Glutamatergic neuron (in vitro differentiated cells): Measurements from ENCODE around the gene ZKSCAN2. TPM values are rescaled to one million over a fixed set of nuclear protein-coding genes. Genes with fewer than 3 reads are reported as not detected.

Source experiments
- DNase-seq: peaks from one replicate; pipeline ENCODE4 v3.0.0; 2022
- H3K27ac Mint-ChIP-seq: one replicate; pipeline ENCODE4 v1.8.0; 2020; ENCODE audit warnings: mild to moderate bottlenecking, mixed read lengths, inconsistent platforms; ENCODE audit not compliant: unreplicated experiment
- H3K27me3 Mint-ChIP-seq: one replicate; pipeline ENCODE4 v1.8.0; 2020; ENCODE audit warnings: mild to moderate bottlenecking, moderate library complexity, mixed read lengths, inconsistent platforms; ENCODE audit not compliant: unreplicated experiment
- H3K36me3 Mint-ChIP-seq: one replicate; pipeline ENCODE4 v1.8.0; 2020; ENCODE audit warnings: mild to moderate bottlenecking, mixed read lengths, inconsistent platforms; ENCODE audit not compliant: unreplicated experiment
- H3K4me1 Mint-ChIP-seq: one replicate; pipeline ENCODE4 v1.8.0; 2020; ENCODE audit warnings: mild to moderate bottlenecking, low read depth, mixed read lengths, inconsistent platforms; ENCODE audit not compliant: unreplicated experiment
- H3K4me3 Mint-ChIP-seq: one replicate; pipeline ENCODE4 v1.8.0; 2020; ENCODE audit warnings: mild to moderate bottlenecking, mixed read lengths, inconsistent platforms; ENCODE audit not compliant: unreplicated experiment
- H3K9me3 Mint-ChIP-seq: one replicate; pipeline ENCODE4 v1.8.0; 2020; ENCODE audit warnings: mild to moderate bottlenecking, moderate library complexity, mixed read lengths, inconsistent platforms; ENCODE audit not compliant: unreplicated experiment
- CTCF ChIP-seq: fragments of 200-600 bp; sonication (generic); IDR thresholded peaks from one replicate; pipeline ENCODE4 v1.5.0; 2021; ENCODE audit not compliant: partially characterized antibody, unreplicated experiment
- total RNA-seq: library from RNA; stranded (reverse); fragmentation: NEBNext Ultra II Directional; extraction: Animal tissue kit (Norgen Biotek cat#: 25700); gene quantifications from one replicate; pipeline ENCODE4 v1.2.1, GENCODE V29; 2021; ENCODE audit not compliant: unreplicated experiment

ZKSCAN2 gene
- total RNA-seq, 1 donor from 2014 or later: 16.6 TPM

- no peak overlapping the region for H3K4me3 Mint-ChIP-seq
- no peaks in the 10 kb centered on the region for H3K27me3 Mint-ChIP-seq
- H3K4me1 Mint-ChIP-seq: no peaks in the 10 kb centered on the region
- H3K27ac Mint-ChIP-seq: no peak overlapping the region
- no peaks in the 10 kb centered on the region for H3K9me3 Mint-ChIP-seq
- DNase-seq: no peak
- H3K36me3 Mint-ChIP-seq: no peaks in the 10 kb centered on the region
- no peak for TF ChIP-seq CTCF
Observed at GRCh38 chr16:25210758-25211157, 46.9 kb downstream of the ZKSCAN2 start.

GRCh38 chr16:25199457-25199856 lies 58.2 kb downstream of the ZKSCAN2 start:
- no peak overlapping the region for H3K4me3 Mint-ChIP-seq
- no peak for DNase-seq
- H3K27ac Mint-ChIP-seq: no peak overlapping the region
- TF ChIP-seq CTCF: no peak
- H3K27me3 Mint-ChIP-seq: no peaks in the 10 kb centered on the region
- H3K9me3 Mint-ChIP-seq: no peaks in the 10 kb centered on the region
- no peaks in the 10 kb centered on the region for H3K36me3 Mint-ChIP-seq
- no peaks in the 10 kb centered on the region for H3K4me1 Mint-ChIP-seq

- Mint-ChIP-seq H3K27me3 (no peaks in the 10 kb centered on the region), H3K4me1 (no peaks in the 10 kb centered on the region), H3K4me3 (no peak overlapping the region), H3K9me3 (no peaks in the 10 kb centered on the region), H3K27ac (no peak overlapping the region), H3K36me3 (no peaks in the 10 kb centered on the region)
- DNase-seq: no peak
- no peak for TF ChIP-seq CTCF
Observed at GRCh38 chr16:25198021-25198420, 59.6 kb downstream of the ZKSCAN2 start.

GRCh38 chr16:25194273-25194878 lies 63.3 kb downstream of the ZKSCAN2 start:
- no peaks in the 10 kb centered on the region for H3K4me1 Mint-ChIP-seq
- no peak for TF ChIP-seq CTCF
- DNase-seq: no peak

GRCh38 chr16:25192096-25192495 lies 65.5 kb downstream of the ZKSCAN2 start:
- Mint-ChIP-seq H3K9me3 (no peaks in the 10 kb centered on the region), H3K4me1 (no peaks in the 10 kb centered on the region)
- no peak for DNase-seq

More at GRCh38 chr16:25194273-25194878, 63.3 kb downstream of the ZKSCAN2 start:
- H3K4me3 Mint-ChIP-seq: no peak overlapping the region
- no peaks in the 10 kb centered on the region for H3K36me3 Mint-ChIP-seq
- no peak overlapping the region for H3K27ac Mint-ChIP-seq
- H3K9me3 Mint-ChIP-seq: no peaks in the 10 kb centered on the region
- no peaks in the 10 kb centered on the region for H3K27me3 Mint-ChIP-seq

More at GRCh38 chr16:25192096-25192495, 65.5 kb downstream of the ZKSCAN2 start:
- Mint-ChIP-seq H3K36me3 (no peaks in the 10 kb centered on the region), H3K27ac (no peak overlapping the region), H3K4me3 (no peak overlapping the region), H3K27me3 (no peaks in the 10 kb centered on the region)
- no peak for TF ChIP-seq CTCF
